Spleen (tissue), 11 donors: ENCODE measurements around the gene ADAMTS12. TPM values are rescaled to one million over a fixed set of nuclear protein-coding genes. Genes with fewer than 3 reads are reported as not detected.

Experiments used
- DNase-seq: peaks from one replicate; pipeline ENCODE4 v3.0.0-alpha.2; 2020
- H3K27ac ChIP-seq, 8 donors: fragments of 200-600 bp; sonication (generic) in 7 of 8; 1 replicate in 4 of 8; 2 replicates in 4 of 8; pipeline versions ENCODE4 v1.5.0 to v1.8.0; 2016 to 2021; ENCODE audit warnings: inconsistent platforms in 4 of 8, mild to moderate bottlenecking in 4 of 8, moderate library complexity in 1 of 8
- H3K27me3 ChIP-seq, 7 donors: fragments of 200-600 bp; sonication (generic) in 6 of 7; replicated peaks in 1 of 7; 1 replicate in 4 of 7; 2 replicates in 3 of 7; pipeline versions ENCODE4 v1.5.0 to v1.8.0; 2016 to 2021; ENCODE audit warnings: inconsistent platforms in 3 of 7, mild to moderate bottlenecking in 1 of 7
- H3K36me3 ChIP-seq, 6 donors: fragments of 200-600 bp; sonication (generic) in 5 of 6; 1 replicate in 4 of 6; 2 replicates in 2 of 6; pipeline versions ENCODE4 v1.5.0 to v1.8.0; 2016 to 2021; ENCODE audit warnings: inconsistent platforms in 2 of 6
- H3K4me1 ChIP-seq, 6 donors: fragments of 200-600 bp; sonication (generic) in 5 of 6; 1 replicate in 3 of 6; 2 replicates in 3 of 6; pipeline versions ENCODE4 v1.5.0 to v1.8.0; 2016 to 2021; ENCODE audit warnings: inconsistent platforms in 3 of 6
- H3K4me3 ChIP-seq, 8 donors: fragments of 200-600 bp; sonication (generic) in 7 of 8; 1 replicate in 4 of 8; 2 replicates in 4 of 8; pipeline versions ENCODE4 v1.5.0 to v1.8.0; 2016 to 2021; ENCODE audit warnings: inconsistent platforms in 4 of 8, mild to moderate bottlenecking in 4 of 8, moderate library complexity in 2 of 8
- H3K9me3 ChIP-seq, 8 donors: fragments of 200-600 bp; sonication (generic) in 7 of 8; 1 replicate in 4 of 8; 2 replicates in 4 of 8; pipeline versions ENCODE4 v1.5.0 to v1.8.0; 2016 to 2021; ENCODE audit warnings: inconsistent platforms in 4 of 8
- CTCF ChIP-seq, 11 experiments: fragments of 200-600 bp in 7 of 11; fragments of 450-650 bp in 4 of 11; sonication (generic) in 4 of 11; IDR thresholded peaks in 8 of 11; conservative IDR thresholded peaks in 3 of 11; 1 replicate in 7 of 11; 2 replicates in 4 of 11; pipeline versions ENCODE4 v1.4.0 to v1.8.0; 2016 to 2021; ENCODE audit warnings: antibody characterized with exemption in 11 of 11, inconsistent platforms in 4 of 11, mild to moderate bottlenecking in 1 of 11
- POLR2A ChIP-seq, 3 donors: fragments of 450-650 bp; IDR thresholded peaks; one replicate each; pipeline ENCODE4 v1.5.1; 2017; ENCODE audit warnings: antibody characterized with exemption in 3 of 3, mild to moderate bottlenecking in 1 of 3
- POLR2AphosphoS5 ChIP-seq, 3 donors: sonication (generic); formaldehyde crosslinking; IDR thresholded peaks; one replicate each; pipeline ENCODE4 v1.5.1; 2017; ENCODE audit warnings: antibody characterized with exemption in 3 of 3
- WGBS, 5 donors: extraction: QIAGEN DNeasy Blood & Tissue Kit in 3 of 5; methylation state at CpG; one replicate each; pipeline versions ENCODE4 v1.1.5 to v1.1.7; 2013 to 2018; 5-methylcytosine and 5-hydroxymethylcytosine counted together
- intact Hi-C: fragments of 100-400 bp; cut with DNase I; formaldehyde crosslinking; loops from one replicate; pipeline ENCODE4 v1.15.0; 2023; ENCODE audit warnings: low total_unique reads
- polyA plus RNA-seq, 3 donors: library from polyadenylated mRNA; stranded (reverse); fragments of 200-250 nt; gene quantifications; one replicate each; pipeline ENCODE4 v1.2.1, GENCODE V29; 2013
- total RNA-seq, 7 donors: library from RNA; depleted of rRNA in 3 of 7; stranded (reverse); fragments of >200 nt in 3 of 7; fragmentation: NEBNext Ultra II Directional in 4 of 7; extraction: Animal tissue kit (Norgen Biotek cat#: 25700) in 4 of 7; gene quantifications; one replicate each; pipeline versions ENCODE4 v1.1.0 to v1.2.1, GENCODE V29; 2016 to 2021
- donor health status: healthy with polysubstance abuse.
- donor health status: DM: no; HTN: no; CAD: no; lungs with moderate emphysema.
- donor health status: DM: no; HTN: no; CAD: no.
- donor health status: Bipolar disorder and iron deficiency.
- donor health status: healthy.
- donor health status: DM: no; HTN: no; CAD: no.
- donor health status: DM: yes; HTN: yes; CAD: no.

ADAMTS12 gene
- total and polyA plus RNA-seq, 10 donors: 0.07 to 4.3 (median 1.4) TPM

- DNase-seq: no peak
- no peak overlapping the region for H3K27ac ChIP-seq
- no peaks in the 10 kb centered on the region for H3K27me3 ChIP-seq
- no peaks in the 10 kb centered on the region for H3K4me1 ChIP-seq
- intact Hi-C loops: no loop called here
- TF ChIP-seq POLR2AphosphoS5 (IDR thresholded peaks at IDR 0.05) (no peak), CTCF (IDR thresholded peaks at IDR 0.05 in 8 of 11, conservative IDR thresholded peaks at IDR 0.05 in 3 of 11) (no peak), POLR2A (IDR thresholded peaks at IDR 0.05) (no peak)
- no peaks in the 10 kb centered on the region for H3K36me3 ChIP-seq
- no peaks in the 10 kb centered on the region for H3K9me3 ChIP-seq
- no peak overlapping the region for H3K4me3 ChIP-seq
- 21 to 36% (median 29%) methylated on average over 1 of the region's 1 CpG for WGBS, 5 donors
These were observed 260.0 kb downstream of the ADAMTS12 start for GRCh38 chr5:33631786-33632185.

GRCh38 chr5:33631139-33631538, 260.7 kb downstream of the ADAMTS12 start:
- 88 to 100% (median 95%) methylated on average over 1 of the region's 1 CpG for WGBS, 5 donors
- H3K4me3 ChIP-seq: no peak overlapping the region
- H3K27me3 ChIP-seq: no peaks in the 10 kb centered on the region
- H3K4me1 ChIP-seq: no peaks in the 10 kb centered on the region
- DNase-seq: no peak
- intact Hi-C loops: no loop called here
- no peak for TF ChIP-seq POLR2AphosphoS5 (IDR thresholded peaks at IDR 0.05)
- no peak for TF ChIP-seq POLR2A (IDR thresholded peaks at IDR 0.05)
- no peak for TF ChIP-seq CTCF (IDR thresholded peaks at IDR 0.05 in 8 of 11, conservative IDR thresholded peaks at IDR 0.05 in 3 of 11)
- no peak overlapping the region for H3K27ac ChIP-seq
- no peaks in the 10 kb centered on the region for H3K36me3 ChIP-seq
- H3K9me3 ChIP-seq: no peaks in the 10 kb centered on the region

- intact Hi-C loops: no loop called here
- Histone ChIP-seq H3K4me3 (no peak overlapping the region), H3K36me3 (no peaks in the 10 kb centered on the region), H3K4me1 (no peaks in the 10 kb centered on the region), H3K27ac (no peak overlapping the region), H3K9me3 (no peaks in the 10 kb centered on the region), H3K27me3 (no peaks in the 10 kb centered on the region)
- no peak for DNase-seq
- TF ChIP-seq POLR2AphosphoS5 (IDR thresholded peaks at IDR 0.05) (no peak), CTCF (IDR thresholded peaks at IDR 0.05 in 8 of 11, conservative IDR thresholded peaks at IDR 0.05 in 3 of 11) (no peak), POLR2A (IDR thresholded peaks at IDR 0.05) (no peak)
- WGBS, 5 donors: 76 to 89% (median 88%) methylated on average over 2 of the region's 2 CpGs
These were observed 261.8 kb downstream of the ADAMTS12 start for GRCh38 chr5:33629999-33630398.

GRCh38 chr5:33628796-33629195, 263.0 kb downstream of the ADAMTS12 start:
- Histone ChIP-seq H3K36me3 (no peaks in the 10 kb centered on the region), H3K4me3 (no peak overlapping the region), H3K9me3 (no peaks in the 10 kb centered on the region), H3K27ac (no peak overlapping the region), H3K27me3 (no peaks in the 10 kb centered on the region), H3K4me1 (no peaks in the 10 kb centered on the region)
- TF ChIP-seq POLR2A (IDR thresholded peaks at IDR 0.05) (no peak), CTCF (IDR thresholded peaks at IDR 0.05 in 8 of 11, conservative IDR thresholded peaks at IDR 0.05 in 3 of 11) (no peak), POLR2AphosphoS5 (IDR thresholded peaks at IDR 0.05) (no peak)
- 70 to 85% (median 74%) methylated on average over 1 of the region's 1 CpG for WGBS, 5 donors
- no peak for DNase-seq
- intact Hi-C loops: no loop called here
